B cell (primary cell): Measurements from ENCODE around the gene LBX2. TPM values are rescaled to one million over a fixed set of nuclear protein-coding genes. Genes with fewer than 3 reads are reported as not detected.

Source experiments
- ATAC-seq: fragments of 200-7000 bp; cut with Tn5 transposase; one replicate; pipeline ENCODE4 v1.10.0; 2021; ENCODE audit warnings: low read depth, mild to moderate bottlenecking, moderate number of reproducible peaks, moderate library complexity
- CTCF ChIA-PET: fragments of 350-600 bp; sonication (Branson Sonifier 250); formaldehyde crosslinking; loops from one replicate; lab custom pipeline; 2021; ENCODE audit warnings: antibody characterized with exemption, inconsistent platforms; lab: Charles Lee
- POLR2A ChIA-PET: fragments of 350-600 bp; sonication (Branson Sonifier 250); formaldehyde crosslinking; loops from one replicate; lab custom pipeline; 2021; ENCODE audit warnings: antibody characterized with exemption; lab: Charles Lee
- DNase-seq: peaks from one replicate; pipeline ENCODE4 v3.0.0; 2013
- H2AFZ ChIP-seq: 2 replicates; pipeline ENCODE4 v1.6.1; 2012; ENCODE audit warnings: mild to moderate bottlenecking, low read depth, low read length; ENCODE audit not compliant: insufficient read depth, poor library complexity, severe bottlenecking
- H3K27ac ChIP-seq, 2 donors: 1 replicate in 1 of 2; 2 replicates in 1 of 2; pipeline ENCODE4 v1.5.1; 2012 to 2013; ENCODE audit warnings: low read length in 2 of 2, mild to moderate bottlenecking in 2 of 2, moderate library complexity in 1 of 2
- H3K27me3 ChIP-seq, 4 experiments: fragments of 200-600 bp in 1 of 4; sonication (generic) in 1 of 4; replicated peaks in 1 of 4; 1 replicate in 2 of 4; 2 replicates in 2 of 4; pipeline versions ENCODE4 v1.6.1 to v1.7.0; 2013 to 2016; ENCODE audit warnings: low read length in 3 of 4, mild to moderate bottlenecking in 2 of 4, mixed read lengths in 1 of 4, moderate library complexity in 1 of 4; ENCODE audit not compliant: insufficient read depth in 4 of 4, control insufficient read depth in 3 of 4; ENCODE audit errors: control extremely low read depth in 1 of 4
- H3K36me3 ChIP-seq, 2 experiments: replicated peaks in 1 of 2; 1 replicate in 1 of 2; 2 replicates in 1 of 2; pipeline versions ENCODE4 v1.6.1 to v1.7.1; 2013; ENCODE audit warnings: low read length in 1 of 2; ENCODE audit not compliant: insufficient read depth in 2 of 2, control insufficient read depth in 1 of 2; ENCODE audit errors: control extremely low read depth in 1 of 2, extremely low read depth in 1 of 2
- H3K4me1 ChIP-seq, 2 donors: fragments of 200-600 bp in 1 of 2; sonication (generic) in 1 of 2; 1 replicate in 1 of 2; 2 replicates in 1 of 2; pipeline versions ENCODE4 v1.5.1 to v1.6.1; 2013 to 2017; ENCODE audit warnings: low read length in 2 of 2; ENCODE audit not compliant: control insufficient read depth in 2 of 2, insufficient read depth in 2 of 2
- H3K4me2 ChIP-seq: replicated peaks from 2 replicates; pipeline ENCODE3; 2012; ENCODE audit warnings: mild to moderate bottlenecking, low read depth, low read length; ENCODE audit not compliant: poor library complexity, severe bottlenecking
- H3K4me3 ChIP-seq, 5 experiments: fragments of 200-600 bp in 1 of 5; sonication (generic) in 1 of 5; 1 replicate in 3 of 5; 2 replicates in 2 of 5; pipeline versions ENCODE4 v1.5.1 to v1.7.0; 2011 to 2016; ENCODE audit warnings: low read length in 4 of 5, mild to moderate bottlenecking in 4 of 5, low read depth in 2 of 5, control low read depth in 1 of 5, moderate library complexity in 1 of 5; ENCODE audit not compliant: insufficient read depth in 1 of 5; ENCODE audit errors: control extremely low read depth in 1 of 5, extremely low read depth in 1 of 5
- H3K79me2 ChIP-seq: fragments of 200-600 bp; sonication (generic); one replicate; pipeline ENCODE4 v1.6.0; 2016; ENCODE audit warnings: low read length; ENCODE audit not compliant: control insufficient read depth, insufficient read depth
- H3K9ac ChIP-seq: fragments of 200-600 bp; sonication (generic); 2 replicates; pipeline ENCODE4 v1.6.1; 2017; ENCODE audit warnings: mild to moderate bottlenecking, low read length, moderate library complexity
- H3K9me3 ChIP-seq, 3 donors: one replicate each; pipeline versions ENCODE4 v1.6.1 to v1.7.1; 2013; ENCODE audit warnings: low read length in 2 of 3; ENCODE audit not compliant: control insufficient read depth in 2 of 3, insufficient read depth in 1 of 3; ENCODE audit errors: control extremely low read depth in 1 of 3
- H4K20me1 ChIP-seq: 2 replicates; pipeline ENCODE4 v1.6.0; 2012; ENCODE audit warnings: mild to moderate bottlenecking, low read length; ENCODE audit not compliant: insufficient read depth, control insufficient read depth, poor library complexity, severe bottlenecking
- H3K27ac Mint-ChIP-seq: one replicate; pipeline ENCODE4 v1.8.0; 2021; ENCODE audit warnings: mixed read lengths
- H3K27me3 Mint-ChIP-seq: one replicate; pipeline ENCODE4 v1.8.0; 2021; ENCODE audit warnings: mixed read lengths
- H3K4me1 Mint-ChIP-seq: one replicate; pipeline ENCODE4 v1.8.0; 2021; ENCODE audit warnings: mixed read lengths
- H3K4me3 Mint-ChIP-seq: one replicate; pipeline ENCODE4 v1.8.0; 2021; ENCODE audit warnings: mixed read lengths
- H3K9me3 Mint-ChIP-seq: one replicate; pipeline ENCODE4 v1.8.0; 2022; ENCODE audit warnings: mixed read lengths; ENCODE audit not compliant: insufficient read depth
- CTCF ChIP-seq: fragments of 200-600 bp; IDR thresholded peaks from one replicate; pipeline ENCODE4 v1.8.0; 2022; ENCODE audit warnings: antibody characterized with exemption, mild to moderate bottlenecking
- EZH2 ChIP-seq: IDR thresholded peaks from 2 replicates; pipeline ENCODE4 v1.6.1; 2012; ENCODE audit warnings: borderline replicate concordance, low read depth, mild to moderate bottlenecking, moderate library complexity, low read length; ENCODE audit not compliant: insufficient read depth, poor library complexity, severe bottlenecking
- WGBS: methylation state at CpG from one replicate; pipeline ENCODE4 v1.1.5; 2013; ENCODE audit warnings: missing lambda C conversion rate; ENCODE audit not compliant: insufficient coverage; 5-methylcytosine and 5-hydroxymethylcytosine counted together
- intact Hi-C: fragments of 100-400 bp; cut with micrococcal nuclease; formaldehyde crosslinking; loops from one replicate; pipeline ENCODE4 v1.10.0; 2022
- polyA plus RNA-seq: library from polyadenylated mRNA; depleted of rRNA; stranded (reverse); fragments of >200 nt; gene quantifications from 2 replicates; pipeline ENCODE4 v1.2.3, GENCODE V29; 2012
- total RNA-seq, 2 donors: library from RNA; stranded (reverse); fragments of 120-200 nt in 1 of 2; gene quantifications; 1 replicate in 1 of 2; 2 replicates in 1 of 2; pipeline versions ENCODE4 v1.2.3 to v1.2.4, GENCODE V29; 2013 to 2022

Gene LBX2
- total and polyA plus RNA-seq, 2 donors (not counting 1 experiment from before 2014, with no cell fraction given), result 1.1 to 2.0 TPM

- POLR2A ChIA-PET, result interaction anchor here (0.5 to 1.6 kb wide), 5 partner anchors 46 to 680 kb away, joined by 3 to 6 read pairs (median 3); partner anchors contain the start of gene WBP1
- no peaks in the 10 kb centered on the region for H4K20me1 ChIP-seq
- peaks cover 8% of the 10 kb centered on the region for H3K79me2 ChIP-seq
- CTCF ChIA-PET, result interaction anchor here (0.8 to 8.1 kb wide), 11 partner anchors 8 to 84 kb away, joined by 3 to 111 read pairs (median 4); partner anchors contain the start of genes AUP1, CCDC142, TLX2 and TTC31
- H3K27me3 ChIP-seq, result peaks cover 0 to 71% (median 29%) of the 10 kb centered on the region in 4 experiments
- H3K9me3 ChIP-seq, result peaks cover 0 to 23% (median 0%) of the 10 kb centered on the region in 3 donors
- Mint-ChIP-seq H3K27me3 (peaks cover 54% of the 10 kb centered on the region), H3K4me1 (peaks cover 74% of the 10 kb centered on the region), H3K9me3 (no peaks in the 10 kb centered on the region), H3K4me3 (peak overlapping the region; percentile 86), H3K27ac (peak overlapping the region; percentile 81)
- 62% methylated on average over 45 of the region's 45 CpGs for WGBS
- H3K36me3 ChIP-seq, result peaks cover 0 to 10% of the 10 kb centered on the region in 2 experiments
- TF ChIP-seq EZH2 (no peak), CTCF (no peak)
- ATAC-seq, result no peak
- H3K4me2 ChIP-seq, result peak overlapping the region; percentile 94
- H3K4me3 ChIP-seq, result peak overlapping the region in 4 of 5 experiments; percentile 46 to 67 (median 54)
- peak overlapping the region; percentile 67 for H3K9ac ChIP-seq
- DNase-seq, result no peak
- H3K27ac ChIP-seq, result no peak overlapping the region
- intact Hi-C loops, result loop anchor here (1.0 kb wide), 1 partner anchor 84 kb away; no protein-coding TSS in a partner anchor
- peaks cover 53 to 56% of the 10 kb centered on the region in 2 donors for H3K4me1 ChIP-seq
- H2AFZ ChIP-seq, result peak overlapping the region; percentile 73
Observed at GRCh38 chr2:74503506-74504475, 4.4 kb upstream of the LBX2 start.
